Astrocyte of the hippocampus (primary cell): Measurements from ENCODE around the gene BAD.

ENCODE experiments used
- DNase-seq: peaks from one replicate; pipeline ENCODE4 v3.0.0; 2011; ENCODE audit warnings: low read depth, low spot score

The BAD gene

DNA sequence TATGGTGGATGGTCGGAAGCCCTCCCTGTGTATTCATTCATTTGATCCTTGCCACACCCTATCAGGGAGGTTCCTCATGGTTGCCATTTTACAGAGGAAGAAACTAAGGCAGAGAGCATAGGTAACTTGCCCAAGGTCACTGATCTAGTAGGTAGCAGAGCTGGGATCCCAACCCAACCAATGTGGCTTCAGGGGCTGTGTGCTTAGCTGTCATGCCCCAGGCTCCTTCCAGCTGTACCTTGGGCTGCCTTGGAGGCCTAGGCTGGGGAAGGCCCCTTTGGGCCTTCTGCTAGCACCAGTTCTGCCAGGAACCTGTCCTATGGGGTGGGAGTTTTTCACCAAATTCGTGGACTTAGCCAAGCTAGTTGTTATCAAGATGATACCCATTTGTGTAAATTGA lies 8.6 kb downstream of the BAD start:
- DNase-seq, result no peak

DNA sequence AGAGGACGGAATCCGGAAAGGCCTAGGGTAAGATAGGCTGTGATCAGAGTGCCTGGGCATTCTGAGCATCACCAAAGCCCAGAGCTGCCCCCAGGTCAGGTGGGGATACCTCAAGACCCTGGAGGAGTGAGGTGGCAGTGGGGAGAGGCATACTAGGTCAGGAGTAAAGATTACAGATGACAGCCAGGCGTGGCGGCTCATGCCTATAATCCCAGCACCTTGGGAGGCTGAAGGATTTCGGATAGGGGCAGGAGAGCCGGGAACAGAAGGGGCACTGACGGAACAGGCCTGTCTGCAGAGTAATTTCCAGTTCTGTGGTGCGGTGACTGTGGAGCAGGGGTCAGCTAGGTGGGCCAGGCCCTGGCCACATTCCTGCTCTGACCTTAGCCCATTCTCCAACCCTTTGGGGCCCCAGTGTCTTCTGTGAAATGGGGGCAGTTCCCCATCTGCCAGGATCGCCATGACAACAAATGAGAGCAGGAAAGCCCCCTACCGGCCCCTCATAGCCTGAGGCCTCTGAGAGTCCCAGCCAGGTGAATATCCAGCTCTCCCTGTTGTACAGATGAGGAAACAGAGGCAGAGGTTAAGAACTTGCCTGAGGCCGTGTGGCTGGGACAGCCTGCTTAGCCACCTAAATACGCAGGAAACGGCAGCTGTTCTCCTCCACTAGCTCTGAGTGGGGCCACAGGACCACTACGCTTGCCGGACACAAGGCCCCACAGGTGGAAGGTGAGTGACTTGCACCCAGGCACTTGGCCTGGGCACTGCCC lies 9.2 kb downstream of the BAD start:
- DNase-seq, result no peak

GRCh38 chr11:64269540-64270220 lies 14.8 kb downstream of the BAD start:
- DNase-seq, result peak; percentile 100

DNA sequence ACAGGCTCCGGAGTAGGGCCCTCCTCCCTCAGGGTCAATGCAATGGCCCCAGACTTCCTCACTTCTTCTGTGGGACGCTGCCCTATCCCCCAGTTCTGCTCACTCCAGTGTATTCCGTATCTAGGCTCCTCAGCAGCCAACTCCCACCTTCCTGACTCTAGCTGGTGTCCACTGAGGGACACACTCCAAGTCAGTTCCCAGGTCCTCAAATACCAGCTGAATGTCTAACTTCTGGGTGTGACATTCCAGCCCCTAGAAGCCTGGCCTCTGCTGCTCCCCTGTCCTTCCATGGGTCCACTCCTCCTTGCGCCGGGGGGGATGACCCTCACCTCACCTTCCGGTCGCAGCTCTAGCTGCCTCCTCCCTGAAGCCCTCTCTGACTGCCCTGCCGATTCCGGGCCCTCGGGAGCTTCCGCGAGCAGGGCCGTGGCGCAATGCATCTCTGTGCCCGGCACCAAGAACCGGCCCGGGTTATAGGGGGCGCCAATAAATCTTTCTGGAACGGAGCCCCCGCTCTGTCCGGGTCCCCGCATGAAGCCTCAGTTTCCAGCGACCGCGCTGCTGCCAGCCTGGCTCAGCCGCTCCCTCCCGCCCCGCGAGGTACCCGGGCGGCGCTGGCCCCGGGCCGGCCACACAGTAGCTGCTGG lies 15.4 kb downstream of the BAD start:
- peak; percentile 58 for DNase-seq

DNA sequence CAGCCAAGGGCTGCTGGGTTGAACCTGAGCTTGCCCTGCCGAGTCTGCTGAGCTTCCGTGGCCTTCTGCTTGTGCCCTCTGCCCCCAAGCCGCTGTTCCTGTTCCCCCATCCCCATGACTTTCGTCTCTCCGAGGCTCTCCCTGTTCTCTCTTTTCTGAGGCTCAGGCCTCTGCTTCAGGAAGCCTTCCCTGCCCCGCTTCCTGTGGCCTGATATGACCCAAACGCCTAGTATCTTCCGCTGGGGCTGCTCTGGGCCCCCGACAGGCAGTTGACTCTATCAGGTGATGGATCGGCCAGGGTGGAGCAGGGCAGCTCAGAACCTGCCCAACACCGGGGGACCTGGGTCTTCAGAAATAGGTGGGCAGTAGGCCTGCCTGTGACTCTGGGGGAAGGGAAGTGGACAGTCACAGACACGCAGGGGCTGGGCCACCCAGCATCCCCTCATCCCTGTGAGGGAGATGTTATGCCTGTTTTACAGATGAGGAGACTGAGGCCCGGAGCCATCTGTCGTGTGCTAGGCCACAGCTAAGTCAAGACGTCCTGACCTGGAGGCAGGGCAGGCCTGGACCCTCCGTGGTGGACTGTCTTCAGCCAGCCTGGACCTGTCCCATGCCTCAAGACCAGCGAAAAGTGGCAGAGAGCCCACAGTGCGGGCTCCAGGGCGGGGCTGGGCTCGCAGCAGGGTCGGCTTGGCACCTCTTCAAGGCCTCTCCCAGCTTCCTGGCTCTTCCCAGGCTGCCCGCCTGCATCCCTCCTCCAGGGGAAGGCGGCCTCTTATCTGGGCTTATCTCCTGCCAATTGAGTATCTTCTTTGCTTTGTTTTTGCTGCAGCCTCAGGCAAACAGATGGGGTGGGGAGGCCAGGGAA lies 16.2 kb downstream of the BAD start:
- DNase-seq, result peak; percentile 74

DNA sequence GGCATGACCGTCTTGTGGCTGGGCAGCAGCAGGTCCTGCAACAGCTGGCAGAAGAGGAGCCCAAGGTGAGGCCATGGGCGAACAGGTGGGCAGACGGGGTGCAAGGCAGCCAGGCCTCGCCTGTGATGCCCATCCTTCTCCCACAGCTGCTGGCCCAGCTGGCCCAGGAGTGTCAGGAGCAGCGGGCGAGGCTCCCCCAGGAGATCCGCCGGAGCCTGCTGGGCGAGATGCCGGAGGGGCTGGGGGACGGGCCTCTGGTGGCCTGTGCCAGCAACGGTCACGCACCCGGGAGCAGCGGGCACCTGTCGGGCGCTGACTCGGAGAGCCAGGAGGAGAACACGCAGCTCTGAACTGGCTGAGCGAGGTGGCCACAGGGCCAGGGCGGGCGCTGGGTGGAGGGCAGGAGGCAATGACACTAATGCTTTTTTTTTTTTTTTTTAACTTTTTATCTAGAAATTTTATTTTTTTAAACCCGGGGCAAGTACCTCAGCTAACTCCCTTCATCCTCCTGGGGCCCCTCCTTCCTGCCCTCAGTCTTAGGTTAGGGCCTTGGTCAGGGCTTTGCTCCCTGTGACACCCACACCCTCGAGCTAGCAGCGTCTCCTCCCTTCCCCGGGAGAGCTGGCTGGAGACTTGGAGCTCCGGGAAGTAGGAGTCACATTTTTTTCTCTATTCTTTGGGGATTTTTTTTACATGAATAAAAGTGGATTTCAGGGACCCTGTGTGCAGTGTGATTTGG lies 17.1 kb downstream of the BAD start:
- no peak for DNase-seq

- no peak for DNase-seq
These were observed 18.1 kb downstream of the BAD start for GRCh38 chr11:64266339-64266738.

DNA sequence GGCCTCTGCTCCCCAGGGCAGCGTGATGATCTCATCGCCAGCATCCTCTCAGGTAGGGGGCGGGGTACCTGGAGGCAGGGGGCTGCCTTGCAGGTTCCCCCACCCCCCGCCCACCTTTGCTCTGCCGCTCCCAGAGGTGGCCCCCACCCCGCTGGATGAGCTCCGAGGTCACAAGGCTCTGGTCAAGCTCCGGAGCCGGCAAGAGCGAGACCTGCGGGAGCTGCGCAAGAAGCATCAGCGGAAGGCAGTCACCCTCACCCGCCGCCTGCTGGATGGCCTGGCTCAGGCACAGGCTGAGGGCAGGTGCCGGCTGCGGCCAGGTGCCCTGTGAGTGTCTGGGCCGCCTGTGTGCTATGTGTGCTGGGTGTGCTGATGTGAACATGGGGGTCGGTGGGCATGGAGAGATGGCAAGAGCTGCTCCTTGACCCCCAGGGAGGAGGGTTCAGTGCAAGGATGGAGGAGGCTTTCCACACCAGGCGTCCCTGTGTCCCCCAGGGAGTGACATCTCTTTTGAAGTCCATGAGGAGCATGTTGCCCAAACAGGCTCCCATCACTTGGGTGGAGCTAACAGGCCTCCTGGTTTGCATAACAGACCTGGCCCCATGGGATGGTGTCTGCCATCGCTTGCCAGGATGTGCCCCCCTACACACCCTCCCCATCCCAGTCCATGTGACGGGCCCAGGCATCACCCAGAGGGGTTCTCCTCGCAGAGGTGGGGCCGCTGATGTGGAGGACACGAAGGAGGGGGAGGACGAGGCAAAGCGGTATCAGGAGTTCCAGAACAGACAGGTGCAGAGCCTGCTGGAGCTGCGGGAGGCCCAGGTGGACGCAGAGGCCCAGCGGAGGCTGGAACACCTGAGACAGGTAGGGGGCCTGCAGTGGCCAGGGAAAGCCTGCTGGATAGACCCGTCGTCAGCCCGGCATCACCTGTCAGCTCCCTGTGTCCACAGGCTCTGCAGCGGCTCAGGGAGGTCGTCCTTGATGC lies 19.0 kb downstream of the BAD start:
- DNase-seq, result no peak

DNA sequence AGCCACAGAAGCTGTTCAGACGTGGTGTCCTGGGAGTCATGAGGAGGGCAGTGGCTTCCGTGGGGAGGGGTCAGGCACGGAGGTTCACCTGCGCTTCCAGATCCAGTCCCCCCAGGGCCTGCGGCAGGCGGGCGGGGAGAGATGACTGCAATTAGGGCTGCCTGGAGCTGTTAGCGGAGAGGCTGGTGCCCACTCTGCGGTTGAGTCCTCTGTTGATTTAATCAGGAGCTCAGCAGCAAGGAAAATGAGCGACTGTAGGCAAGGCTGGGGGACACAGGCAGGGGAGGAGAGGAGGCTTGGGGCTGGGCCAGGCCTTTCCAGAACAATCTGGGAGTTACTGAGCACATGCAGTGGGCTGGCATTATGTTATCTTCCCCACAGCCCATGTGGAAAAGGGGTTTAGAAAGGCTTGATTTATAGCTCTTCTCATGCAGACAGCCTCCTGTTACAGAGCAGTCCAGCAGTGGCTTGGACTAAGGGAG lies 20.1 kb downstream of the BAD start:
- no peak for DNase-seq

GRCh38 chr11:64263947-64264317 lies 20.5 kb downstream of the BAD start:
- no peak for DNase-seq

DNA sequence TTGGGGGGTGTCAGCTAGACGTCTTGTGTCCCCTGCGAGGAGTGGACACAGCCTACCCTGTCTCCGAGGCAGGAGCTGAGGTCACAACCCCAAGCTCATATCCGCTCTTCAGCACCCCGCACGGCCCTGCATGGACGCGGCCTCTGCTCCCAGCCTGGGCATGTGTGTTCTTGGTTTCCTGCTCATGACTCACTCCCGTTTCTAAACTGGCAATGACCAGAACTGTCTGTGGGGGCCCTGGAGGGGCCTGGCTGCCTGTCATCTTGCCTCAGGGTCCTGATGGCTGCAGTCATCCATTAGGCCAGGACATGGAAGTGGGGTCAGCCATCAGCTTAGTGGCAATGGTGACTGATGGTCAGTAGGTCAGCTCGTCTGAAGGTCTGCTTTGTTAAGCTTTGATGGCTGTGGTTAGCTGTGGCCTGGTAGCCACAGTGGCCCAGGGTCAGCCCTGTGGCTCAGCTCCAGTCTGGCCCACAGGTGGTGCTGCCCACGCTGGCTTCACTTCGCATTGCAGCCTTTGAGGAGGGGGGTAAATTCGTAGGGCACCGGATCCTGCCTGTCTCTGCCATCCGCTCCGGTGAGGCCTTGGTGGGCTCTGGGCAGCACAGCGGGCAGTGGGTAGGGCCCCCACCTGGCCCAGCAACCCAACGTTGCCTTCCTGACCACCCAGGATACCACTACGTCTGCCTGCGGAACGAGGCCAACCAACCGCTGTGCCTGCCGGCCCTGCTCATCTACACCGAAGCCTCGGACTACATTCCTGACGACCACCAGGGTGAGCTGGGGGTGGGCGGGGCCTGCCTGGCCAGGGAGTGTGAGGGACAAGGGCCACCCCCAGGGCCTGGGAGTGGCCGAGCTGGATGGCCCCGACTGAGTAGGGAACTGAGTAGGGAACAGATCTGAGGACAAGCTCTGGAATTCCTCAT lies 21.2 kb downstream of the BAD start:
- DNase-seq, result peak; percentile 64

DNA sequence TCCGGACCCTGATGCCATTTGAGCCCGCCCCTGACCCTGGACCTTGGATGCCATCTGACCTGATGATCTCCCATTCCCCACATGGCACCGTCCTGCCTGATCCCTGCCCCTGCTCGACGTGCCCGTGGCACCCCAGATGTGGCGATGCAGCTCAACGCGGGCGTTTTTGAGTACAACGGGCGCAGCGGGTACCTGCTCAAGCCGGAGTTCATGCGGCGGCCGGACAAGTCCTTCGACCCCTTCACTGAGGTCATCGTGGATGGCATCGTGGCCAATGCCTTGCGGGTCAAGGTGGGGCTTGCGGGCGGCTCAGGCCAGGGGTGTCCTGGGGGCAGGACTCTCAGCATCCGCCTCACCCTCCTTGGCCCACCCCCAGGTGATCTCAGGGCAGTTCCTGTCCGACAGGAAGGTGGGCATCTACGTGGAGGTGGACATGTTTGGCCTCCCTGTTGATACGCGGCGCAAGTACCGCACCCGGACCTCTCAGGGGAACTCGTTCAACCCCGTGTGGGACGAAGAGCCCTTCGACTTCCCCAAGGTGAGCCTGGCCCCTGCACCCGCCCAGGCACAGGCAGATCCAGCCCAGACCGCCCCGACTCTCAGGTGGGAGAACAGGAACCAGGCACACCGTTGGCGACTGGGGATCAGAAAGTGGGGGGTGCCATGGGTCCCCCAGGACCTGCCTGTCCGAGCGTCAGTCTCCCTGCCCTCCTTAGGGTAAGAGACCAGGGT lies 22.0 kb downstream of the BAD start:
- DNase-seq, result no peak

DNA sequence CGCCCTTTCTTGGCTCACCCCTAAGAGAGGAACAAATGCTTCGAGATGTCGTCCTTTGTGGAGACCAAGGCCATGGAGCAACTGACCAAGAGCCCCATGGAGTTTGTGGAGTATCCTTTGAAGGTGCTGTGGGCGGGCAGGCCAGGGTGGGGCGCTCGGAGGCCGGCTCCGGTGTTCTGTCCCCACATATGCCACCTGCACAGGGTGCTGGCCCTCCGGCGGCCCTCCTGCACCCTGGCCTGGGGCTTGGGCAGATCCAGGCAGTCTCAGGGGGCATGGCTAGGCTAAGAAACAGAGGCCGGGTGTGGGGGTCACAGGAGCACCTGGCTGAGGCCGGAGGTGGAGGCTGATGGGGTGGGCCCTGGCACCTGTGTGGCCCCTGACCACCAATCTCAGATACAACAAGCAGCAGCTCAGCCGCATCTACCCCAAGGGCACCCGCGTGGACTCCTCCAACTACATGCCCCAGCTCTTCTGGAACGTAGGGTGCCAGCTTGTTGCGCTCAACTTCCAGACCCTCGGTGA lies 22.8 kb downstream of the BAD start:
- DNase-seq, result no peak

DNA sequence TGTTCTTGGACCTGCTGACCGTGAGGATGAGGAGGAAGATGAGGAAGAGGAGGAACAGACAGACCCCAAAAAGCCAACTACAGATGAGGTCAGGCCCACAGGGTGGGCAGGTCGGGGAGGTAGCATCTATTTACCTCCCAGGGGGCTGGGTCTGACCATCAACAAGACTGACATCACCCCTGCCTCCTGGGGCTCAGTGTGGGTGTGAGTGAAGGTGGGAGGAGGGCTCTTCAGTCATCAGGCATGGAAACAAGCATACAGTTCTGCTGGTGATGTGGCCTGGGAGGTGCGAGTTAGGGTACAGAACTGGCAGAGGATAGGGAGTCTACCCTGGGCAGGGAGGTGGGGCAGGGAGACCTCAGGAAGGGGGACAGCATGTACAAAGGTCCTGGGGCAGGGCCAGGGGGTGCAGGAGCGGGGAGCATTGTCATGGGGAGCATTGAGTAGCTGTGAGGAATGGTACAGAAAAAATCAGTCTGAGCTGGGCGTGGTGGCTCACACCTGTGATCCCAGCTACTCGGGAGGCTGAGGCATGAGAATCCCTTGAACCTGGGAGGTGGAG lies 24.2 kb downstream of the BAD start:
- no peak for DNase-seq

GRCh38 chr11:64259533-64260067 lies 24.9 kb downstream of the BAD start:
- DNase-seq, result no peak

GRCh38 chr11:64258946-64259532 lies 25.4 kb downstream of the BAD start:
- no peak for DNase-seq

DNA sequence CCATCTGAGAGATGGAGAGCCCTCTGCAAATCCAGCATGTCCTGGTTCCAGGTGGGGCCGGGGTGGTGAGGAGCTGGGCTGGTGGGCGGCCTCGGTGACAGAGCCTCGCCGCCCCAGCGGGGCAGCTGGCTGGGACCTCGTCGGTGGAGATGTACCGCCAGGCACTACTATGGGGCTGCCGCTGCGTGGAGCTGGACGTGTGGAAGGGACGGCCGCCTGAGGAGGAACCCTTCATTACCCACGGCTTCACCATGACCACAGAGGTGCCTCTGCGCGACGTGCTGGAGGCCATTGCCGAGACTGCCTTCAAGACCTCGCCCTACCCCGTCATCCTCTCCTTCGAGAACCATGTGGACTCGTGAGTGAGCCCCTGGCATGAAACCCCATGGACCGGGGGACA lies 26.1 kb downstream of the BAD start:
- no peak for DNase-seq
